G401 (cell line): ENCODE data around the gene LGI1. TPM values are rescaled to one million over a fixed set of nuclear protein-coding genes. Genes with fewer than 3 reads are reported as not detected.

Source experiments
- DNase-seq: peaks from one replicate; pipeline ENCODE4 v3.0.0-alpha.2; 2015; ENCODE audit warnings: low spot score
- in situ Hi-C: cut with HindIII; loops from 2 replicates; pipeline ENCODE4 v1.10.0; 2016; ENCODE audit warnings: low sequenced_read_pairs, mixed read lengths
- total RNA-seq: library from RNA; depleted of rRNA; stranded (reverse); fragments of >200 nt; shearing (Covaris generic); gene quantifications from 2 replicates; pipeline ENCODE4 v1.2.3, GENCODE V29; 2014

The LGI1 gene
- total RNA-seq, 1 experiment from 2014 or later, result 92.7 TPM

- no peak for DNase-seq
- in situ Hi-C loops, result no loop called here
Observed at GRCh38 chr10:93753621-93754250, 4.0 kb upstream of the LGI1 start.

- in situ Hi-C loops, result no loop called here
- no peak for DNase-seq
Observed at GRCh38 chr10:93754761-93755160, 3.0 kb upstream of the LGI1 start.

GRCh38 chr10:93755443-93756116 lies 2.2 kb upstream of the LGI1 start:
- DNase-seq, result no peak
- in situ Hi-C loops, result no loop called here

GRCh38 chr10:93756118-93756517 lies 1.6 kb upstream of the LGI1 start:
- DNase-seq, result no peak
- in situ Hi-C loops, result no loop called here

GRCh38 chr10:93757136-93757535 lies 600 bp upstream of the LGI1 start:
- in situ Hi-C loops, result no loop called here
- peak; percentile 75 for DNase-seq

GRCh38 chr10:93758508-93758885 lies 761 bp downstream of the LGI1 start:
- no peak for DNase-seq
- in situ Hi-C loops, result no loop called here

GRCh38 chr10:93758891-93759410 lies 1.2 kb downstream of the LGI1 start:
- peak; percentile 66 for DNase-seq
- in situ Hi-C loops, result no loop called here

GRCh38 chr10:93760490-93760889 lies 2.8 kb downstream of the LGI1 start:
- DNase-seq, result no peak
- in situ Hi-C loops, result no loop called here

GRCh38 chr10:93762979-93763391 lies 5.2 kb downstream of the LGI1 start:
- in situ Hi-C loops, result no loop called here
- DNase-seq, result no peak

- in situ Hi-C loops, result no loop called here
- DNase-seq, result no peak
Observed at GRCh38 chr10:93766918-93767317, 9.2 kb downstream of the LGI1 start.

- in situ Hi-C loops, result no loop called here
- no peak for DNase-seq
Observed at GRCh38 chr10:93767724-93768399, 10.1 kb downstream of the LGI1 start.

- in situ Hi-C loops, result no loop called here
- DNase-seq, result no peak
Observed at GRCh38 chr10:93768892-93769291, 11.2 kb downstream of the LGI1 start.

GRCh38 chr10:93771354-93771753 lies 13.6 kb downstream of the LGI1 start:
- in situ Hi-C loops, result no loop called here
- DNase-seq, result no peak

- no peak for DNase-seq
- in situ Hi-C loops, result no loop called here
Observed at GRCh38 chr10:93773120-93773519, 15.4 kb downstream of the LGI1 start.

GRCh38 chr10:93773705-93774104 lies 16.0 kb downstream of the LGI1 start:
- DNase-seq, result no peak
- in situ Hi-C loops, result no loop called here

- DNase-seq, result no peak
- in situ Hi-C loops, result no loop called here
Observed at GRCh38 chr10:93775356-93775755, 17.6 kb downstream of the LGI1 start.

- DNase-seq, result no peak
- in situ Hi-C loops, result no loop called here
Observed at GRCh38 chr10:93777092-93777491, 19.4 kb downstream of the LGI1 start.

- DNase-seq, result no peak
- in situ Hi-C loops, result no loop called here
Observed at GRCh38 chr10:93784059-93784458, 26.3 kb downstream of the LGI1 start.

GRCh38 chr10:93788413-93789208 lies 30.9 kb downstream of the LGI1 start:
- in situ Hi-C loops, result no loop called here

GRCh38 chr10:93790439-93790838 lies 32.7 kb downstream of the LGI1 start:
- DNase-seq, result peak; percentile 72
- in situ Hi-C loops, result no loop called here

More at GRCh38 chr10:93788413-93789208, 30.9 kb downstream of the LGI1 start:
- no peak for DNase-seq
